ENCODE results near the gene SLAMF1.

DNA sequence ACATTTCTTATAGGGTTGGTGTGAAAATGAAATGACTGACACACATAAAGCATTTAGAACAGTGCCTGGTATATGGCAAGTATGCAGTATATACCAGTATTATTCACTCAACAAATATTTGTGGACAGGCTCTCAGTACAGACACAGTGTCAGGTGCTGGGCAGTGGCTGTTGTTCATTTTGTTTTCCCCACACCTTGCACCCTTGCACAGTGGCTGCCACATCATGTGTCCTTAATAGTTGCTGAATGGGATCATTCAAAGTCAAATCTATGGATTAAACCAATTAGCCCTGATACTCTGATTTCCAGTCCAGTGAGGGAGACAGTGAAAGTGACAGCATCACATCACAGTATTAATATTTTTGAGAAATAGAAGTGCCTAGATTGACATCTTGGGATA, 2.4 kb downstream of the SLAMF1 start:
- TF ChIP-seq, protein P1, sequence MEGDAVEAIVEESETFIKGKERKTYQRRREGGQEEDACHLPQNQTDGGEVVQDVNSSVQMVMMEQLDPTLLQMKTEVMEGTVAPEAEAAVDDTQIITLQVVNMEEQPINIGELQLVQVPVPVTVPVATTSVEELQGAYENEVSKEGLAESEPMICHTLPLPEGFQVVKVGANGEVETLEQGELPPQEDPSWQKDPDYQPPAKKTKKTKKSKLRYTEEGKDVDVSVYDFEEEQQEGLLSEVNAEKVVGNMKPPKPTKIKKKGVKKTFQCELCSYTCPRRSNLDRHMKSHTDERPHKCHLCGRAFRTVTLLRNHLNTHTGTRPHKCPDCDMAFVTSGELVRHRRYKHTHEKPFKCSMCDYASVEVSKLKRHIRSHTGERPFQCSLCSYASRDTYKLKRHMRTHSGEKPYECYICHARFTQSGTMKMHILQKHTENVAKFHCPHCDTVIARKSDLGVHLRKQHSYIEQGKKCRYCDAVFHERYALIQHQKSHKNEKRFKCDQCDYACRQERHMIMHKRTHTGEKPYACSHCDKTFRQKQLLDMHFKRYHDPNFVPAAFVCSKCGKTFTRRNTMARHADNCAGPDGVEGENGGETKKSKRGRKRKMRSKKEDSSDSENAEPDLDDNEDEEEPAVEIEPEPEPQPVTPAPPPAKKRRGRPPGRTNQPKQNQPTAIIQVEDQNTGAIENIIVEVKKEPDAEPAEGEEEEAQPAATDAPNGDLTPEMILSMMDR (IDR thresholded peaks at IDR 0.05; ENCODE audit: low read depth, low read length) = no peak
- TF ChIP-seq POLR2A (IDR thresholded peaks at IDR 0.05; ENCODE audit: extremely low read depth, insufficient read length) = no peak
